ENCODE results near the gene AREL1.

DNA sequence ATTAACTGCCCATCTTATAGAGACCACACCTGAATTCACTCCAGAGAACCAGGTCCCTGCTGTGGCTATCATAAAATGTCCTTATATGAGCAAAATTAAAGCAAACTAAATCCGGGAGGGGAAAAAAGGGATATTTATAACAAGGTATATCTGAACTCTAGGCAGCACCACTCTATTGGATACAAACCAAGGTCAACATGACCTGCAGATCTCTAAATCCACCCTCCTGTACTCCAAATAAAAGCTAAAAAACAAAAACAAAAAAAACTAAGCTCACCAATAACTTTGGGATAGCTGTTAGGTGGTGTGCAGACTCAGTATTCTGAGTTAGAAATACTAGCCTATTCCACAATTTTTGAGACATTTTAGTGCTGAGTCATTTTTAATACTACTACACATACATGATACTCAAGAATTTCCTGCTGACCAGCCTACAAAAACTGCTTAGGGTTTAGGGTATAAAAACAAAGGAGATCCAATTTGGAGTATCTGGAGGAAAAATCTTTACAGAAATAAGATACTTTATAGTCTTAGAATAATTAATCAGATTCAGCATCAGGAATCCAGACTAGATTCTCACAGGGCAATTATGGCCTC lies 54.2 kb downstream of the AREL1 start:
- TF ChIP-seq, protein P1, sequence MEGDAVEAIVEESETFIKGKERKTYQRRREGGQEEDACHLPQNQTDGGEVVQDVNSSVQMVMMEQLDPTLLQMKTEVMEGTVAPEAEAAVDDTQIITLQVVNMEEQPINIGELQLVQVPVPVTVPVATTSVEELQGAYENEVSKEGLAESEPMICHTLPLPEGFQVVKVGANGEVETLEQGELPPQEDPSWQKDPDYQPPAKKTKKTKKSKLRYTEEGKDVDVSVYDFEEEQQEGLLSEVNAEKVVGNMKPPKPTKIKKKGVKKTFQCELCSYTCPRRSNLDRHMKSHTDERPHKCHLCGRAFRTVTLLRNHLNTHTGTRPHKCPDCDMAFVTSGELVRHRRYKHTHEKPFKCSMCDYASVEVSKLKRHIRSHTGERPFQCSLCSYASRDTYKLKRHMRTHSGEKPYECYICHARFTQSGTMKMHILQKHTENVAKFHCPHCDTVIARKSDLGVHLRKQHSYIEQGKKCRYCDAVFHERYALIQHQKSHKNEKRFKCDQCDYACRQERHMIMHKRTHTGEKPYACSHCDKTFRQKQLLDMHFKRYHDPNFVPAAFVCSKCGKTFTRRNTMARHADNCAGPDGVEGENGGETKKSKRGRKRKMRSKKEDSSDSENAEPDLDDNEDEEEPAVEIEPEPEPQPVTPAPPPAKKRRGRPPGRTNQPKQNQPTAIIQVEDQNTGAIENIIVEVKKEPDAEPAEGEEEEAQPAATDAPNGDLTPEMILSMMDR (IDR thresholded peaks at IDR 0.05 in 8 of 11, conservative IDR thresholded peaks at IDR 0.05 in 3 of 11) = no peak
- TF ChIP-seq POLR2AphosphoS5 (IDR thresholded peaks at IDR 0.05) (no peak), POLR2A (IDR thresholded peaks at IDR 0.05) (no peak)
